CD14-positive monocyte (primary cell): ENCODE results near the gene ST6GALNAC3. TPM values are rescaled to one million over a fixed set of nuclear protein-coding genes. Genes with fewer than 3 reads are reported as not detected.

Source experiments
- DNase-seq, 3 donors: peaks; one replicate each; pipeline ENCODE4 v3.0.0-alpha.2; 2011 to 2022
- H2AFZ ChIP-seq: 2 replicates; pipeline ENCODE4 v1.6.0; 2012; ENCODE audit warnings: mild to moderate bottlenecking, low read depth, low read length, inconsistent platforms; ENCODE audit not compliant: insufficient read depth, poor library complexity, severe bottlenecking
- H3K27ac ChIP-seq, 2 donors: 1 replicate in 1 of 2; 2 replicates in 1 of 2; pipeline ENCODE4 v1.5.1; 2012 to 2013; ENCODE audit warnings: low read length in 2 of 2, control low read depth in 1 of 2, inconsistent platforms in 1 of 2, low read depth in 1 of 2, mild to moderate bottlenecking in 1 of 2
- H3K27me3 ChIP-seq, 2 donors: one replicate each; pipeline versions ENCODE4 v1.6.0 to v1.6.1; 2011 to 2013; ENCODE audit warnings: low read length in 2 of 2; ENCODE audit not compliant: control insufficient read depth in 2 of 2, insufficient read depth in 2 of 2
- H3K36me3 ChIP-seq, 2 donors: replicated peaks in 1 of 2; 1 replicate in 1 of 2; 2 replicates in 1 of 2; pipeline versions ENCODE4 v1.5.1 to v1.6.1; 2012 to 2013; ENCODE audit warnings: low read length in 2 of 2, control low read depth in 1 of 2, inconsistent platforms in 1 of 2, mild to moderate bottlenecking in 1 of 2; ENCODE audit not compliant: insufficient read depth in 2 of 2, control insufficient read depth in 1 of 2
- H3K4me1 ChIP-seq, 2 donors: 1 replicate in 1 of 2; 2 replicates in 1 of 2; pipeline versions ENCODE4 v1.5.1 to v1.6.1; 2012 to 2013; ENCODE audit warnings: low read length in 2 of 2, control low read depth in 1 of 2, inconsistent platforms in 1 of 2, mild to moderate bottlenecking in 1 of 2, moderate library complexity in 1 of 2; ENCODE audit not compliant: insufficient read depth in 2 of 2, control insufficient read depth in 1 of 2
- H3K4me2 ChIP-seq: replicated peaks from 2 replicates; pipeline ENCODE3; 2012; ENCODE audit warnings: low read length, moderate library complexity, mild to moderate bottlenecking; ENCODE audit not compliant: poor library complexity, severe bottlenecking; ENCODE audit errors: extremely low read depth
- H3K4me3 ChIP-seq, 3 experiments: fragments of 200-600 bp in 1 of 3; sonication (generic) in 1 of 3; replicated peaks in 1 of 3; 1 replicate in 2 of 3; 2 replicates in 1 of 3; pipeline ENCODE4 v1.5.1; 2011 to 2013; ENCODE audit warnings: low read length in 3 of 3, mild to moderate bottlenecking in 3 of 3, control low read depth in 2 of 3, low read depth in 2 of 3, inconsistent platforms in 1 of 3, moderate library complexity in 1 of 3
- H3K79me2 ChIP-seq: 2 replicates; pipeline ENCODE4 v1.6.0; 2012; ENCODE audit warnings: mild to moderate bottlenecking, control low read depth, inconsistent platforms, low read length, moderate library complexity; ENCODE audit not compliant: insufficient read depth
- H3K9ac ChIP-seq: 2 replicates; pipeline ENCODE4 v1.6.0; 2017; ENCODE audit warnings: low read length, mild to moderate bottlenecking; ENCODE audit not compliant: insufficient read depth, poor library complexity, severe bottlenecking
- H3K9me3 ChIP-seq, 2 donors: replicated peaks in 1 of 2; 1 replicate in 1 of 2; 2 replicates in 1 of 2; pipeline versions ENCODE4 v1.5.1 to v1.6.1; 2012 to 2013; ENCODE audit warnings: low read length in 2 of 2, control low read depth in 1 of 2; ENCODE audit not compliant: control insufficient read depth in 1 of 2, insufficient read depth in 1 of 2
- H4K20me1 ChIP-seq: 2 replicates; pipeline ENCODE4 v1.6.0; 2012; ENCODE audit warnings: mild to moderate bottlenecking, low read length, control low read depth, moderate library complexity; ENCODE audit not compliant: insufficient read depth
- H3K27ac Mint-ChIP-seq, 7 donors: one replicate each; pipeline ENCODE4 v1.8.0; 2020; ENCODE audit warnings: mild to moderate bottlenecking in 7 of 7, mixed read lengths in 7 of 7, moderate library complexity in 6 of 7, inconsistent platforms in 2 of 7
- H3K27me3 Mint-ChIP-seq, 3 donors: one replicate each; pipeline ENCODE4 v1.8.0; 2021 to 2022; ENCODE audit warnings: low read depth in 3 of 3, mild to moderate bottlenecking in 3 of 3, mixed read lengths in 3 of 3, moderate library complexity in 3 of 3, inconsistent platforms in 1 of 3
- H3K36me3 Mint-ChIP-seq, 2 donors: one replicate each; pipeline ENCODE4 v1.8.0; 2020; ENCODE audit warnings: mixed read lengths in 2 of 2, inconsistent platforms in 1 of 2, mild to moderate bottlenecking in 1 of 2
- H3K4me1 Mint-ChIP-seq: one replicate; pipeline ENCODE4 v1.8.0; 2020; ENCODE audit warnings: mild to moderate bottlenecking, mixed read lengths
- H3K4me3 Mint-ChIP-seq, 2 donors: one replicate each; pipeline ENCODE4 v1.8.0; 2020; ENCODE audit warnings: mild to moderate bottlenecking in 2 of 2, mixed read lengths in 2 of 2, moderate library complexity in 1 of 2
- H3K9me3 Mint-ChIP-seq, 7 donors: one replicate each; pipeline ENCODE4 v1.8.0; 2020 to 2022; ENCODE audit warnings: mixed read lengths in 7 of 7, mild to moderate bottlenecking in 6 of 7, moderate library complexity in 6 of 7, inconsistent platforms in 2 of 7
- CTCF ChIP-seq: fragments of 200-600 bp; IDR thresholded peaks from one replicate; pipeline ENCODE4 v1.8.0; 2022; ENCODE audit warnings: antibody characterized with exemption, mild to moderate bottlenecking
- WGBS: methylation state at CpG from one replicate; pipeline ENCODE4 v1.1.5; 2013; ENCODE audit warnings: missing lambda C conversion rate; ENCODE audit not compliant: insufficient coverage; 5-methylcytosine and 5-hydroxymethylcytosine counted together
- intact Hi-C, 2 donors: fragments of 100-400 bp; cut with micrococcal nuclease; formaldehyde crosslinking; loops; one replicate each; pipeline versions ENCODE4 v1.15.0 to v1.15.1; 2023
- polyA plus RNA-seq, 3 donors: library from polyadenylated mRNA; depleted of rRNA in 1 of 3; unstranded in 2 of 3; stranded (reverse) in 1 of 3; fragments of 300-500 nt in 2 of 3; fragments of >200 nt in 1 of 3; fragmentation: Illumina TruSeq in 2 of 3; gene quantifications; 1 replicate in 2 of 3; 2 replicates in 1 of 3; pipeline ENCODE4 v1.2.3, GENCODE V29; 2012 to 2021

Gene ST6GALNAC3
- polyA plus RNA-seq, 3 donors: 6.5 to 9.2 (median 7.6) TPM

GRCh38 chr1:76395059-76395458 lies 320.5 kb downstream of the ST6GALNAC3 start:
- H2AFZ ChIP-seq: no peak overlapping the region
- 100% methylated on average over 1 of the region's 2 CpGs for WGBS
- intact Hi-C loops: no loop called here

GRCh38 chr1:76402128-76402527 lies 327.6 kb downstream of the ST6GALNAC3 start:
- Mint-ChIP-seq H3K27ac (no peak overlapping the region), H3K9me3 (peaks cover 2 to 13% (median 4%) of the 10 kb centered on the region in 7 donors)

More at GRCh38 chr1:76395059-76395458, 320.5 kb downstream of the ST6GALNAC3 start:
- H3K9me3 ChIP-seq: peaks cover 0 to 3% of the 10 kb centered on the region in 2 donors
- no peak overlapping the region for H3K9ac ChIP-seq
- H3K4me1 ChIP-seq: no peaks in the 10 kb centered on the region
- no peak for DNase-seq
- H3K27ac ChIP-seq: no peak overlapping the region
- no peak overlapping the region for H3K4me3 ChIP-seq
- peaks cover 0 to 17% (median 4%) of the 10 kb centered on the region in 7 donors for H3K9me3 Mint-ChIP-seq
- H3K27me3 Mint-ChIP-seq: no peaks in the 10 kb centered on the region
- no peaks in the 10 kb centered on the region for H3K36me3 ChIP-seq
- H3K4me3 Mint-ChIP-seq: no peak overlapping the region
- H3K4me1 Mint-ChIP-seq: no peaks in the 10 kb centered on the region
- H3K27ac Mint-ChIP-seq: no peak overlapping the region
- no peak overlapping the region for H3K4me2 ChIP-seq
- no peak for TF ChIP-seq CTCF
- H4K20me1 ChIP-seq: no peaks in the 10 kb centered on the region
- H3K27me3 ChIP-seq: no peaks in the 10 kb centered on the region
- H3K79me2 ChIP-seq: no peaks in the 10 kb centered on the region
- no peaks in the 10 kb centered on the region for H3K36me3 Mint-ChIP-seq

More at GRCh38 chr1:76402128-76402527, 327.6 kb downstream of the ST6GALNAC3 start:
- no peak overlapping the region for H3K4me3 ChIP-seq
- H3K36me3 Mint-ChIP-seq: no peaks in the 10 kb centered on the region
- H3K4me1 ChIP-seq: no peaks in the 10 kb centered on the region
- DNase-seq: no peak
- H2AFZ ChIP-seq: no peak overlapping the region
- no peaks in the 10 kb centered on the region for H3K79me2 ChIP-seq
- intact Hi-C loops: no loop called here
- no peak for TF ChIP-seq CTCF
- no peak overlapping the region for H3K9ac ChIP-seq
- H3K9me3 ChIP-seq: peaks cover 0 to 3% of the 10 kb centered on the region in 2 donors
- H3K4me3 Mint-ChIP-seq: no peak overlapping the region
- H3K36me3 ChIP-seq: no peaks in the 10 kb centered on the region
- no peaks in the 10 kb centered on the region for H3K27me3 Mint-ChIP-seq
- WGBS: no CpG with 5 or more reads among the region's 2 CpGs
- H4K20me1 ChIP-seq: no peaks in the 10 kb centered on the region
- H3K27ac ChIP-seq: no peak overlapping the region
- H3K4me2 ChIP-seq: no peak overlapping the region
- no peaks in the 10 kb centered on the region for H3K4me1 Mint-ChIP-seq
- no peaks in the 10 kb centered on the region for H3K27me3 ChIP-seq
